ENCODE data around the gene FAR2. TPM values are rescaled to one million over a fixed set of nuclear protein-coding genes. Genes with fewer than 3 reads are reported as not detected.

Gene FAR2
- total and polyA plus RNA-seq, 2 of the 13 experiments (the other 11 are each of a cell fraction or from before 2014, with no cell fraction given) = not detected

DNA sequence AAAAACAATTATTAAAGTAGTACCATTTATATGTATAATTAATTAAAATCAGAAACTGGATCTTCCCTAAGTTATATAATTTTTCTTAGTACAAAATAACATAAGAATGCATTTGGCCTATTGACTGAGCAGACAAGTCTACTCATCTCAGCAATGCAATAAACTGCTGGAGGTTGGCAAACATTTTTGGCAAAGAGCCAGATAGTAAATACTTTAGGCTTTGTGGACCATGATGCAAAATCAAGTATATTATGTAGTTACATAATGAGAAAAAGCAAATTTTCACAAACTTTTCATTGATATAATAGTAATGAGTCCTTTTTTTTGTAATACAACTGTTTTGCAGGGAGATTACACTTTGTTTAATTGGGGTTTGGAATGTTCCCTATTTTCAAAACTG lies 201.0 kb downstream of the FAR2 start:
- Histone ChIP-seq H2AFZ (ENCODE audit: low read length) (no peak overlapping the region), H3K4me1 (ENCODE audit: insufficient read depth, low read length) (no peaks in the 10 kb centered on the region), H3K9ac (ENCODE audit: insufficient read depth, low read depth, low read length) (no peak overlapping the region), H3K36me3 (replicated peaks in 1 of 2; ENCODE audit: control insufficient read depth in 1 of 2, insufficient read depth in 2 of 2, low read length in 2 of 2) (peaks cover 4 to 7% of the 10 kb centered on the region in 2 experiments; a peak in 3 of 5 replicates), H3K27ac (ENCODE audit: extremely low read length, insufficient read depth, low read length) (no peak overlapping the region), H3K79me2 (ENCODE audit: insufficient read depth, low read length) (no peaks in the 10 kb centered on the region), H4K20me1 (ENCODE audit: insufficient read depth, low read length) (no peaks in the 10 kb centered on the region), H3K4me2 (ENCODE audit: low read depth, low read length) (no peak overlapping the region), H3K27me3 (ENCODE audit: control insufficient read depth in 1 of 2, insufficient read depth in 2 of 2, low read length in 2 of 2) (no peaks in the 10 kb centered on the region), H3K4me3 (replicated peaks in 1 of 3; ENCODE audit: insufficient read depth in 1 of 3, low read depth in 2 of 3, low read length in 3 of 3) (no peak overlapping the region), H3K9me3 (ENCODE audit: low read length) (no peaks in the 10 kb centered on the region)
- FAIRE-seq (no peak), DNase-seq (ENCODE audit: low spot score) (peak; percentile 6), ATAC-seq (no peak)
- intact Hi-C loops (cut with micrococcal nuclease; ENCODE audit: unreplicated experiment) (no loop called here), in situ Hi-C loops (cut with HindIII; ENCODE audit: extremely low pct_ligation_motif_present, low pct_unique_long_range_greater_than_20kb) (no loop called here)
- TF ChIP-seq, protein P1, sequence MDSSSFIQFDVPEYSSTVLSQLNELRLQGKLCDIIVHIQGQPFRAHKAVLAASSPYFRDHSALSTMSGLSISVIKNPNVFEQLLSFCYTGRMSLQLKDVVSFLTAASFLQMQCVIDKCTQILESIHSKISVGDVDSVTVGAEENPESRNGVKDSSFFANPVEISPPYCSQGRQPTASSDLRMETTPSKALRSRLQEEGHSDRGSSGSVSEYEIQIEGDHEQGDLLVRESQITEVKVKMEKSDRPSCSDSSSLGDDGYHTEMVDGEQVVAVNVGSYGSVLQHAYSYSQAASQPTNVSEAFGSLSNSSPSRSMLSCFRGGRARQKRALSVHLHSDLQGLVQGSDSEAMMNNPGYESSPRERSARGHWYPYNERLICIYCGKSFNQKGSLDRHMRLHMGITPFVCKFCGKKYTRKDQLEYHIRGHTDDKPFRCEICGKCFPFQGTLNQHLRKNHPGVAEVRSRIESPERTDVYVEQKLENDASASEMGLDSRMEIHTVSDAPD (CRISPR knock-in tag; IDR thresholded peaks at IDR 0.05) = no peak
- TF ChIP-seq ZNF878 (CRISPR knock-in tag; IDR thresholded peaks at IDR 0.05) (no peak), TAF1 (CRISPR knock-in tag; IDR thresholded peaks at IDR 0.05) (no peak), LCORL (IDR thresholded peaks at IDR 0.05) (peak; percentile 83), LCORL (CRISPR knock-in tag; IDR thresholded peaks at IDR 0.05) (no peak), MAF1 (CRISPR knock-in tag; IDR thresholded peaks at IDR 0.05; ENCODE audit: borderline replicate concordance) (no peak), DBP (CRISPR knock-in tag; IDR thresholded peaks at IDR 0.05; ENCODE audit: not compliant biosample characterization) (no peak), ZNF280D (CRISPR knock-in tag; IDR thresholded peaks at IDR 0.05) (no peak), ZBTB10 (CRISPR knock-in tag; IDR thresholded peaks at IDR 0.05; ENCODE audit: borderline replicate concordance) (no peak)
- BruUV-seq (replicated peaks) = no TSS peak
- CTCF ChIA-PET (ENCODE audit: low intra/inter-chr PET ratio, low total read pairs) = no interaction called here
- POLR2A ChIA-PET = no interaction called here
